Coronary artery (tissue), 2 donors: ENCODE data around the gene SPACA7.

Experiments
- DNase-seq: peaks from one replicate; pipeline ENCODE4 v3.0.0-alpha.2; 2017; ENCODE audit warnings: low spot score
- H3K27ac ChIP-seq, 2 donors: fragments of 200-600 bp; sonication (generic); one replicate each; pipeline ENCODE4 v1.5.1; 2016 to 2019
- H3K4me3 ChIP-seq: fragments of 200-600 bp; sonication (generic); 2 replicates; pipeline ENCODE4 v1.5.1; 2016; ENCODE audit warnings: mild to moderate bottlenecking, moderate library complexity
- TF ChIP-seq, protein P1 (sequence below): fragments of 200-600 bp; sonication (generic); IDR thresholded peaks from one replicate; pipeline ENCODE4 v1.5.1; 2019; ENCODE audit warnings: antibody characterized with exemption

Gene SPACA7

GRCh38 chr13:112457485-112457884, 81.3 kb downstream of the SPACA7 start:
- H3K4me3 ChIP-seq, result no peak overlapping the region
- TF ChIP-seq, protein P1, sequence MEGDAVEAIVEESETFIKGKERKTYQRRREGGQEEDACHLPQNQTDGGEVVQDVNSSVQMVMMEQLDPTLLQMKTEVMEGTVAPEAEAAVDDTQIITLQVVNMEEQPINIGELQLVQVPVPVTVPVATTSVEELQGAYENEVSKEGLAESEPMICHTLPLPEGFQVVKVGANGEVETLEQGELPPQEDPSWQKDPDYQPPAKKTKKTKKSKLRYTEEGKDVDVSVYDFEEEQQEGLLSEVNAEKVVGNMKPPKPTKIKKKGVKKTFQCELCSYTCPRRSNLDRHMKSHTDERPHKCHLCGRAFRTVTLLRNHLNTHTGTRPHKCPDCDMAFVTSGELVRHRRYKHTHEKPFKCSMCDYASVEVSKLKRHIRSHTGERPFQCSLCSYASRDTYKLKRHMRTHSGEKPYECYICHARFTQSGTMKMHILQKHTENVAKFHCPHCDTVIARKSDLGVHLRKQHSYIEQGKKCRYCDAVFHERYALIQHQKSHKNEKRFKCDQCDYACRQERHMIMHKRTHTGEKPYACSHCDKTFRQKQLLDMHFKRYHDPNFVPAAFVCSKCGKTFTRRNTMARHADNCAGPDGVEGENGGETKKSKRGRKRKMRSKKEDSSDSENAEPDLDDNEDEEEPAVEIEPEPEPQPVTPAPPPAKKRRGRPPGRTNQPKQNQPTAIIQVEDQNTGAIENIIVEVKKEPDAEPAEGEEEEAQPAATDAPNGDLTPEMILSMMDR, result no peak
- peak; percentile 53 for DNase-seq
- no peak overlapping the region for H3K27ac ChIP-seq

DNA sequence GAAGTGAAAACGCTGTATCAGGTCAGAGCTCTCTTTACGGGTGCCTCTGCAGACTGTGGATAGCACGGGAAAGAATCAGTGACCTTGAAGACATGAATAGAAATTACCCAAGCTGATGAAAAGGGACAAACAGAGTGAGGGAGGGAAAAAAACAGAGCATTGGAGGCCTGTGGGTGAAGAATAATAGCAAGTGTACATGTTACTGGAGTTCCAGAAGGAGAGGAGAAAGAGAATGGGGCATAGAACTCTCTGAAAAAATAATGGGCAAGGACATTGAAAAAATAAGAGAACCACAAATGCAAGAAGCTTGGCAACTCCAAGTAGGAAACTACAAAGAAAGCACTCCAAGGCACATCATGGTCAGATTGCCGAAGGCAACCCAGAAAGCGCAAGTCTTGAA, 86.3 kb downstream of the SPACA7 start:
- no peak for DNase-seq
- no peak overlapping the region for H3K4me3 ChIP-seq
- TF ChIP-seq, protein P1, result no peak

GRCh38 chr13:112464720-112465119, 88.6 kb downstream of the SPACA7 start:
- no peak overlapping the region for H3K4me3 ChIP-seq
- DNase-seq, result peak; percentile 40
- TF ChIP-seq, protein P1, result no peak
- no peak overlapping the region for H3K27ac ChIP-seq

More for the DNA sequence above, 86.3 kb downstream of the SPACA7 start:
- H3K27ac ChIP-seq, result no peak overlapping the region

DNA sequence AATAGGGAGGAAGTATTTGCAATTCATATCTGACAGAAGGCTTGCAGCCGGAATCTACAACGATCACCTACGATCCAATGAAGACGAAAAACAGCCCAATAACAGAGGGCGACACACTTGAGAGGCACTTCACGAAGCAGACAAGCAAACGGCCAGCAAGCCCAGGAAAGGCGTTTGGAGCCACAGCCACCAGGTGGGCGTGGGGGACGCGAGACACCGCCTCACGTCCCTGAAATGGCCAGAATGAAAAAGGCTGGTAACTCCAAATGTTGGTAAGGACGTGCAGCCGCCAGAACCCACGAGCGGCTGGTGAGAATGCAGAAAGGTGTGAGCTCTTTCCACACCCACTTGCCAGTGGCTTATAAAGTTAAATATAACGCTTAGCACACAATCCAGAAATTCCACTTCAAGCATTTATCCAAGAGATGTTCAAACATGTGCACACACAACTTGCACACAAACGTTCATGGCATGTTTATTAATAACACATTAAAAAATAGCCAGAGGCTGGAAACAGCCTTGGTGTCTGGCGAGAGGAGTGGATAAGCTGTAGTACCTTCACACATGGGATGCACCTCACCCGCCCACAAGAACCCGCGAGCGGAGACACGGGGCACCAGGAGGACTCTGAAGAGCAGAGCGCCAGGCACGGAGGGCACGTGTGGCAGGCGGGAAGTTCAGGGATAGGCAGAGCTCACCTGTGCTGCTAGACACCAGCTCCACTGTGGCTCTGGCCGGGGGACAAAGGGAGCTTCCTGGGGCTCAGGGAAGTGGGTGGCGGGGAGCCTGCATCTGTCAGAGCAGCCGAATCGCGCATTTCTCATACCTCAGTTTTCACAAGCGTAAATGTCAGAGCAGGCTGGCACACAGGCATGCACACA, 89.3 kb downstream of the SPACA7 start:
- DNase-seq, result no peak

GRCh38 chr13:112466132-112467058, 90.2 kb downstream of the SPACA7 start:
- peak; percentile 65 for DNase-seq
- H3K4me3 ChIP-seq, result no peak overlapping the region
- no peak overlapping the region for H3K27ac ChIP-seq
- TF ChIP-seq, protein P1, result no peak

More for the DNA sequence above, 89.3 kb downstream of the SPACA7 start:
- TF ChIP-seq, protein P1, result no peak
- H3K4me3 ChIP-seq, result no peak overlapping the region
- no peak overlapping the region for H3K27ac ChIP-seq

- Histone ChIP-seq H3K27ac (no peak overlapping the region), H3K4me3 (no peak overlapping the region)
- TF ChIP-seq, protein P1, result no peak
- no peak for DNase-seq
These were observed 91.1 kb downstream of the SPACA7 start for GRCh38 chr13:112467236-112467635.
